DOHH2 (cell line): ENCODE results near the gene ANKS1B.

Experiments
- H3F3A ChIP-seq: fragments of 200-600 bp; sonication (generic), shearing (Covaris generic); 2 replicates; pipeline ENCODE4 v1.6.0; 2016; ENCODE audit warnings: antibody characterized with exemption, mild to moderate bottlenecking; ENCODE audit not compliant: control insufficient read depth, insufficient read depth
- H3K27ac ChIP-seq: fragments of 200-600 bp; sonication (generic); 2 replicates; pipeline ENCODE4 v1.5.1; 2014; ENCODE audit warnings: low read depth, mild to moderate bottlenecking, low read length, moderate library complexity
- H3K27me3 ChIP-seq: fragments of 200-600 bp; sonication (generic); 2 replicates; pipeline ENCODE4 v1.6.1; 2014; ENCODE audit warnings: mild to moderate bottlenecking, low read length, mixed read lengths; ENCODE audit not compliant: control insufficient read depth
- H3K36me3 ChIP-seq: fragments of 200-600 bp; sonication (generic); 2 replicates; pipeline ENCODE4 v1.6.1; 2014; ENCODE audit warnings: mild to moderate bottlenecking, low read length, moderate library complexity, mixed read lengths; ENCODE audit not compliant: control insufficient read depth
- H3K4me1 ChIP-seq: fragments of 200-600 bp; sonication (generic); 2 replicates; pipeline ENCODE4 v1.6.1; 2014; ENCODE audit warnings: mild to moderate bottlenecking, low read length, mixed read lengths; ENCODE audit not compliant: control insufficient read depth
- H3K4me2 ChIP-seq: fragments of 200-600 bp; sonication (generic); 2 replicates; pipeline ENCODE4 v1.6.0; 2014; ENCODE audit warnings: mild to moderate bottlenecking, low read length, moderate library complexity
- H3K4me3 ChIP-seq: fragments of 200-600 bp; sonication (generic); 2 replicates; pipeline ENCODE4 v1.5.1; 2014; ENCODE audit warnings: mild to moderate bottlenecking, low read length, mixed read lengths
- H3K79me2 ChIP-seq: fragments of 200-600 bp; sonication (generic); 2 replicates; pipeline ENCODE4 v1.6.1; 2014; ENCODE audit warnings: mild to moderate bottlenecking, low read length, mixed read lengths; ENCODE audit not compliant: control insufficient read depth
- H3K9me2 ChIP-seq: fragments of 200-600 bp; sonication (generic); replicated peaks from 2 replicates; pipeline ENCODE4 v1.6.1; 2014; ENCODE audit warnings: mild to moderate bottlenecking, low read length, mixed read lengths; ENCODE audit not compliant: control insufficient read depth
- H3K9me3 ChIP-seq: fragments of 200-600 bp; sonication (generic); 2 replicates; pipeline ENCODE4 v1.6.1; 2014; ENCODE audit warnings: antibody characterized with exemption, low read length, mixed read lengths; ENCODE audit not compliant: control insufficient read depth, insufficient read depth
- H4K20me1 ChIP-seq: fragments of 200-600 bp; sonication (generic); 2 replicates; pipeline ENCODE4 v1.6.0; 2014; ENCODE audit warnings: low read depth, mild to moderate bottlenecking, antibody characterized with exemption, low read length, moderate library complexity; ENCODE audit not compliant: control insufficient read depth, insufficient read depth
- CTCF ChIP-seq: fragments of 200-600 bp; sonication (generic); IDR thresholded peaks from one replicate; pipeline ENCODE4 v1.5.1; 2014; ENCODE audit warnings: antibody characterized with exemption, mild to moderate bottlenecking, low read depth, low read length; ENCODE audit not compliant: poor library complexity, severe bottlenecking
- EZH2phosphoT487 ChIP-seq: fragments of 200-600 bp; sonication (generic); IDR thresholded peaks from 2 replicates; pipeline ENCODE4 v1.6.1; 2017; ENCODE audit warnings: borderline replicate concordance, mild to moderate bottlenecking, antibody characterized with exemption, low read length, moderate library complexity, mixed read lengths

ANKS1B gene

DNA sequence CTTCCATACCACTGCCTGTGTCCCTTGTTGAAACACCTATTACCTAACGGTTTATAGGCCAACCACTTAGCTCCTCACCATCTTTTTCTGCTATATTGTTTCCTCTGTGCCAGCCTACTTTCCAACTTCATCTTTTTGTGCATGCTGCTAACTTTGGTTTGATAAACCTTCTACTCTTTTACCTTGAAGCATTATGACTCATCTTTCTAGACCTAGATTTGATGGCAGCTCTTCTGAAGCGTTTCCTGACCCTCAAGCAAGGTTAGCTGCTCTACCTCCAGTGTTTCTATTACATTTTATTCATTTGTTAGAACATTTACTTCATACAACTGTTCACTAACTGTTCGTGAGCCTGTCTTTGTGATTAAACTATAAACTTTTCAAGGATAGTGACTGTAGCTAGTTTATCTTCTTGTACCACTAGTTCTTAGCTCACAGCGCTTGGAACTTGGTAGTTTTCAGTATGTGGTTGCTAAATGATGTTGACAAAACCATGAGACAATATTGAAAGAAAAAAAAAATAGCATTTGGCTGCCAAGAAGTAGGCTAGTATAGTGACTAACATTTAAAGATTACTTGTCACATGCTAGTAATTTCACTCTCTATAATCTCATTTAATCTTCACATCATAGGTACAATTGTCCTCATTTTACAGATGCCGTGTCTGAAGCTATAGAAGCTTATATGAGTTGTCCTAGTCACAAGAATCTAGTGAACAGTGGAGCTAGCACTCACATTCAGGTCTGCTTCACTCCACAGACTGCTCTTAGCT, 1260.2 kb downstream of the ANKS1B start:
- TF ChIP-seq EZH2phosphoT487 (no peak), CTCF (no peak)
- no peaks in the 10 kb centered on the region for H3K9me3 ChIP-seq
- no peak overlapping the region for H3K27ac ChIP-seq
- no peak overlapping the region for H3K4me3 ChIP-seq
- no peaks in the 10 kb centered on the region for H3K79me2 ChIP-seq
- no peaks in the 10 kb centered on the region; the same call in 1 of the 2 replicates for H3F3A ChIP-seq
- no peaks in the 10 kb centered on the region for H3K27me3 ChIP-seq
- no peaks in the 10 kb centered on the region for H4K20me1 ChIP-seq
- no peak overlapping the region for H3K4me2 ChIP-seq
- H3K9me2 ChIP-seq, result no peaks in the 10 kb centered on the region
- H3K36me3 ChIP-seq, result peaks cover 49% of the 10 kb centered on the region
- H3K4me1 ChIP-seq, result peaks cover 29% of the 10 kb centered on the region

GRCh38 chr12:98721204-98721702, 1263.5 kb downstream of the ANKS1B start:
- Histone ChIP-seq H3K4me3 (no peak overlapping the region), H3K27me3 (no peaks in the 10 kb centered on the region), H3K79me2 (no peaks in the 10 kb centered on the region), H4K20me1 (no peaks in the 10 kb centered on the region), H3K9me2 (no peaks in the 10 kb centered on the region), H3F3A (no peaks in the 10 kb centered on the region; the same call in 1 of the 2 replicates), H3K4me1 (peaks cover 30% of the 10 kb centered on the region), H3K36me3 (peaks cover 34% of the 10 kb centered on the region), H3K27ac (no peak overlapping the region), H3K4me2 (no peak overlapping the region), H3K9me3 (no peaks in the 10 kb centered on the region)
- no peak for TF ChIP-seq CTCF
- TF ChIP-seq EZH2phosphoT487, result no peak

GRCh38 chr12:98719515-98720504, 1264.9 kb downstream of the ANKS1B start:
- H3K4me3 ChIP-seq, result peak overlapping the region; percentile 66
- H3K79me2 ChIP-seq, result no peaks in the 10 kb centered on the region
- TF ChIP-seq EZH2phosphoT487 (no peak), CTCF (no peak)
- H3K27ac ChIP-seq, result peak overlapping the region; percentile 56
- no peaks in the 10 kb centered on the region for H3K27me3 ChIP-seq
- H4K20me1 ChIP-seq, result no peaks in the 10 kb centered on the region
- H3K9me3 ChIP-seq, result no peaks in the 10 kb centered on the region
- peaks cover 30% of the 10 kb centered on the region for H3K4me1 ChIP-seq
- no peaks in the 10 kb centered on the region; the same call in 1 of the 2 replicates for H3F3A ChIP-seq
- peaks cover 28% of the 10 kb centered on the region for H3K36me3 ChIP-seq
- H3K9me2 ChIP-seq, result no peaks in the 10 kb centered on the region
- peak overlapping the region; percentile 88 for H3K4me2 ChIP-seq
